ENCODE data around the gene FAM221A. TPM values are rescaled to one million over a fixed set of nuclear protein-coding genes. Genes with fewer than 3 reads are reported as not detected.
"Not testable (repeated sequence)": the region's sequence is repeated elsewhere in the genome, so short reads cannot be mapped to it uniquely, and the experiment has no call there.

The FAM221A gene
- total RNA-seq, 2 experiments from 2014 or later, result 1.8 to 2.8 TPM

DNA sequence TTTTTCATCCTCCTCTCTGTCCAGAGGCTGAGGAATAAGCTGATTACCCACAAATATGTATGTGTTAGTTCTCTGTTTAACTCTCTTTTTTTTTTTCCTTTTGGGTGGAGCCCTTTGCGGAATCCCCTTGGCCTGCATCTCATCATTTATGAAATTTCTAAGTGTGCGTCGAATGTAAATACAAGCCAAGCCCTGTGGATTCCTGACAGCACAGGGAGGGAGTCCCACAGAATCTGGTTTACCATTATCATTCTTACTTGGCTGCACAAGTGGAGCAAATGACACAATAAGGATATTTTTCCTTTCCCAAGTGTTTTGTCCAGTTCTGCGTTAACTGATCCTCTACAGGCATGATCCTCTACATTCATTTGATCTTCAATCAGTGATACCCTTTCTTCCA is 41.5 kb downstream of the FAM221A start:
- ATAC-seq (ENCODE audit: poor library complexity), result no peak
- Mint-ChIP-seq H3K36me3 (ENCODE audit: low read depth) (no peaks in the 10 kb centered on the region), H3K4me3 (no peak overlapping the region), H3K27ac (no peak overlapping the region), H3K4me1 (ENCODE audit: low read depth) (no peaks in the 10 kb centered on the region), H3K27me3 (no peaks in the 10 kb centered on the region), H3K9me3 (no peaks in the 10 kb centered on the region)
- no peak for DNase-seq
- POLR2A ChIA-PET, result no interaction called here
- H3K27me3 ChIP-seq (ENCODE audit: control insufficient read depth in 1 of 2, insufficient read depth in 2 of 2, low read length in 2 of 2), result no peaks in the 10 kb centered on the region
- CTCF ChIA-PET, result interaction anchor here (1.7 kb wide), 1 partner anchor 175 kb away, joined by 3 read pairs; no protein-coding TSS in a partner anchor
- H3K27ac ChIP-seq (ENCODE audit: low read depth in 1 of 2, low read length in 2 of 2), result no peak overlapping the region
- TF ChIP-seq, protein P1, sequence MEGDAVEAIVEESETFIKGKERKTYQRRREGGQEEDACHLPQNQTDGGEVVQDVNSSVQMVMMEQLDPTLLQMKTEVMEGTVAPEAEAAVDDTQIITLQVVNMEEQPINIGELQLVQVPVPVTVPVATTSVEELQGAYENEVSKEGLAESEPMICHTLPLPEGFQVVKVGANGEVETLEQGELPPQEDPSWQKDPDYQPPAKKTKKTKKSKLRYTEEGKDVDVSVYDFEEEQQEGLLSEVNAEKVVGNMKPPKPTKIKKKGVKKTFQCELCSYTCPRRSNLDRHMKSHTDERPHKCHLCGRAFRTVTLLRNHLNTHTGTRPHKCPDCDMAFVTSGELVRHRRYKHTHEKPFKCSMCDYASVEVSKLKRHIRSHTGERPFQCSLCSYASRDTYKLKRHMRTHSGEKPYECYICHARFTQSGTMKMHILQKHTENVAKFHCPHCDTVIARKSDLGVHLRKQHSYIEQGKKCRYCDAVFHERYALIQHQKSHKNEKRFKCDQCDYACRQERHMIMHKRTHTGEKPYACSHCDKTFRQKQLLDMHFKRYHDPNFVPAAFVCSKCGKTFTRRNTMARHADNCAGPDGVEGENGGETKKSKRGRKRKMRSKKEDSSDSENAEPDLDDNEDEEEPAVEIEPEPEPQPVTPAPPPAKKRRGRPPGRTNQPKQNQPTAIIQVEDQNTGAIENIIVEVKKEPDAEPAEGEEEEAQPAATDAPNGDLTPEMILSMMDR (IDR thresholded peaks at IDR 0.05), result no peak
- intact Hi-C loops (cut with DNase I, micrococcal nuclease), result no loop called here
- H3K4me1 ChIP-seq (ENCODE audit: insufficient read depth, low read length), result no peaks in the 10 kb centered on the region
- no peaks in the 10 kb centered on the region for H3K36me3 ChIP-seq (ENCODE audit: insufficient read depth, low read length)
- H3K4me3 ChIP-seq (ENCODE audit: low read length), result no peak overlapping the region
- H3K9me3 ChIP-seq (ENCODE audit: control insufficient read depth in 1 of 2, insufficient read depth in 1 of 2, low read length in 2 of 2), result no peaks in the 10 kb centered on the region

DNA sequence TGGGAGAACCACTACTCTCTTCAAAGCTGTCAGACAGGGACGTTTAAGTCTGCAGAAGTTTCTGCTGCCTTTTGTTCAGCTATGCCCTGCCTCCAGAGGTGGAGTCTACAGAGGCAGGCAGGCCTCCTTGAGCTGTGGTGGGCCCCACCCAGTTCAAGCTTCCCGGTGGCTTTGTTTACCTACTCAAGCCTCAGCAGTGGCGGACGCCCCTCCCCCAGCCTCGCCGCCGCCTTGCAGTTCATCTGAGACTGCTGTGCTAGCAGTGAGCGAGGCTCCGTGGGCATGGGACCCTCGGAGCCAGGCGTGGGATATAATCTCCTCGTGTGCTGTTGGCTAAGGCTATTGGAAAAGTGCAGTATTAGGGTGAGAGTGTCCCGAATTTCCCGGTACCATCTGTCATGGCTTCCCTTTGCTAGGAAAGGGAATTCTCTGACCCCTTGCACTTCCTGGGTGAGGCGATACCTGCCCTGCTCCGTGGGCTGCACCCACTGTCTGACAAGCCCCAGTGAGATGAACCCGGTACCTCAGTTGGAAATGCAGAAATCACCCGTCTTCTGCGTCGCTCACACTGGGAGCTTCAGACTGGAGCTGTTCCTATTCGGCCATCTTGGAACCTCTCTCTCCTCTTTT is 42.7 kb downstream of the FAM221A start:
- H3K9me3 Mint-ChIP-seq; H3K27me3 ChIP-seq (ENCODE audit: control insufficient read depth in 1 of 2, insufficient read depth in 2 of 2, low read length in 2 of 2); H3K4me3 ChIP-seq (ENCODE audit: low read length); DNase-seq; CTCF ChIA-PET; ATAC-seq (ENCODE audit: poor library complexity); H3K36me3 Mint-ChIP-seq (ENCODE audit: low read depth); H3K27ac Mint-ChIP-seq; POLR2A ChIA-PET; H3K4me1 ChIP-seq (ENCODE audit: insufficient read depth, low read length); H3K4me3 Mint-ChIP-seq; H3K27me3 Mint-ChIP-seq; intact Hi-C loops (cut with DNase I, micrococcal nuclease); H3K27ac ChIP-seq (ENCODE audit: low read depth in 1 of 2, low read length in 2 of 2); H3K9me3 ChIP-seq (ENCODE audit: control insufficient read depth in 1 of 2, insufficient read depth in 1 of 2, low read length in 2 of 2); H3K36me3 ChIP-seq (ENCODE audit: insufficient read depth, low read length); H3K4me1 Mint-ChIP-seq (ENCODE audit: low read depth): not testable (repeated sequence)

DNA sequence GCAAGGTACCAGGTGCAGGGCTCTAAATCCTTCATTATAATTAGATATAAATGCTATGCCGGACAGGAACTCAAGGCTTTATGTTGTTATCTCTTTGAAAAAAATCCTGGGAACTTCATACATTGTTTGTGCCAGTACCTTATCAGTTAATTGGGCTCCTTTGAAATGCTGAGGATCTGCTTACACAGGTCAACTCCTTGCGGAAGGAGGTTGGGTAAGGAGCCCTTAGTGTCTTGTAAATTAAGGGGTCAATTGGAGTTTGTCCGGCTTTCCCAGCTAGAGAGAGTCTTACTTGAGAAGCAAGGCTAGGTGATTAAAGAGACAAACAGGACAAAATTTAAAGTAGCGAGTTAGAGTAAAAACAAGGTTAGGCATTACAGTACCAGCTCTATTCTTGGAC is 44.1 kb downstream of the FAM221A start:
- H3K27ac Mint-ChIP-seq; H3K27me3 Mint-ChIP-seq; H3K9me3 ChIP-seq (ENCODE audit: control insufficient read depth in 1 of 2, insufficient read depth in 1 of 2, low read length in 2 of 2); DNase-seq; H3K27ac ChIP-seq (ENCODE audit: low read depth in 1 of 2, low read length in 2 of 2); H3K4me1 ChIP-seq (ENCODE audit: insufficient read depth, low read length); CTCF ChIA-PET; H3K4me3 ChIP-seq (ENCODE audit: low read length); H3K27me3 ChIP-seq (ENCODE audit: control insufficient read depth in 1 of 2, insufficient read depth in 2 of 2, low read length in 2 of 2); H3K36me3 Mint-ChIP-seq (ENCODE audit: low read depth); H3K9me3 Mint-ChIP-seq; POLR2A ChIA-PET; intact Hi-C loops (cut with DNase I, micrococcal nuclease); H3K4me1 Mint-ChIP-seq (ENCODE audit: low read depth); H3K36me3 ChIP-seq (ENCODE audit: insufficient read depth, low read length); H3K4me3 Mint-ChIP-seq; ATAC-seq (ENCODE audit: poor library complexity): not testable (repeated sequence)

DNA sequence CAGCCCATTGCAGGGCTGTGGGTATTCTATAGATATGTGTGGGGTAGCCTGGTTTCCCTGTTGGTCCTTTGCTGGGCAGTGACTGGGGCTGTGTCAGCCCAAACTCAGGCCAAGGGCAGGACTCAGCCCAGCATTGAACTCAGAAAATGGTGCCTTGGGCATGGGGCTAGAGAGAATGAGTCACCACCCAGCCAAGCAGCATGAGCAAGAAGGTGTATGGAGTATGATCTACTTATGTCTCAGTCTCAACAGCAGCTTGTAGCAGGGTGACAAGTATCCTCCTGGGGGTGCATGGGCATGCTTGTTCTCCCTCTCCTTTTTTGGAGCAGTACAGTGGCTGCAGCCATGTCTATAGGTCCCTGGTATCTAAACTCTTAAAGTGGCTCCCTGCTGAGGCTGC is 62.1 kb downstream of the FAM221A start:
- peaks cover 6% of the 10 kb centered on the region for H3K36me3 Mint-ChIP-seq (ENCODE audit: low read depth)
- no peak for DNase-seq
- ChIA-PET CTCF (no interaction called here), POLR2A (no interaction called here)
- Histone ChIP-seq H3K27me3 (ENCODE audit: control insufficient read depth in 1 of 2, insufficient read depth in 2 of 2, low read length in 2 of 2) (no peaks in the 10 kb centered on the region), H3K9me3 (ENCODE audit: control insufficient read depth in 1 of 2, insufficient read depth in 1 of 2, low read length in 2 of 2) (peaks cover 25 to 37% of the 10 kb centered on the region in 2 experiments), H3K27ac (ENCODE audit: low read depth in 1 of 2, low read length in 2 of 2) (no peak overlapping the region), H3K4me1 (ENCODE audit: insufficient read depth, low read length) (no peaks in the 10 kb centered on the region), H3K36me3 (ENCODE audit: insufficient read depth, low read length) (no peaks in the 10 kb centered on the region), H3K4me3 (ENCODE audit: low read length) (no peak overlapping the region)
- ATAC-seq (ENCODE audit: poor library complexity), result no peak
- H3K27me3 Mint-ChIP-seq, result no peaks in the 10 kb centered on the region
- H3K4me3 Mint-ChIP-seq, result no peak overlapping the region
- TF ChIP-seq, protein P1 (IDR thresholded peaks at IDR 0.05), result no peak
- H3K4me1 Mint-ChIP-seq (ENCODE audit: low read depth), result no peaks in the 10 kb centered on the region
- H3K27ac Mint-ChIP-seq, result no peak overlapping the region
- peaks cover 15% of the 10 kb centered on the region for H3K9me3 Mint-ChIP-seq
- intact Hi-C loops (cut with DNase I, micrococcal nuclease), result no loop called here

Measured in CD4-positive, alpha-beta T cell (primary cell).